ENCODE measurements around the gene GSG1.

GSG1 gene

GRCh38 chr12:13103391-13104033 lies at the start of gene GSG1:
Gene GSG1, minus strand, starts transcription at chr12:13103667. Its CDS starts 155 bp downstream, at chr12:13103512.
- FAIRE-seq = no peak

- no peak for FAIRE-seq
These were observed 49.7 kb upstream of the GSG1 start for GRCh38 chr12:13153180-13153579.

GRCh38 chr12:13152756-13153155 lies 49.3 kb upstream of the GSG1 start:
- peak; percentile 13 for FAIRE-seq

- FAIRE-seq = no peak
These were observed 48.8 kb upstream of the GSG1 start for GRCh38 chr12:13152281-13152680.

- FAIRE-seq = no peak
These were observed 45.9 kb upstream of the GSG1 start for GRCh38 chr12:13149411-13149810.

GRCh38 chr12:13148485-13148847 lies 45.0 kb upstream of the GSG1 start:
- FAIRE-seq = no peak

- no peak for FAIRE-seq
These were observed 44.4 kb upstream of the GSG1 start for GRCh38 chr12:13147688-13148484.

- FAIRE-seq = no peak
These were observed 43.0 kb upstream of the GSG1 start for GRCh38 chr12:13146336-13146938.

- no peak for FAIRE-seq
These were observed 40.9 kb upstream of the GSG1 start for GRCh38 chr12:13144266-13144828.

GRCh38 chr12:13142747-13143146 lies 39.3 kb upstream of the GSG1 start:
- FAIRE-seq = no peak

- FAIRE-seq = no peak
These were observed 38.2 kb upstream of the GSG1 start for GRCh38 chr12:13141686-13142085.

- FAIRE-seq = peak; percentile 100
These were observed 32.1 kb upstream of the GSG1 start for GRCh38 chr12:13135371-13136178.

- FAIRE-seq = no peak
These were observed 30.4 kb upstream of the GSG1 start for GRCh38 chr12:13133886-13134285.

- no peak for FAIRE-seq
These were observed 27.5 kb upstream of the GSG1 start for GRCh38 chr12:13130981-13131380.

- peak; percentile 100 for FAIRE-seq
These were observed 25.0 kb upstream of the GSG1 start for GRCh38 chr12:13128291-13128965.

GRCh38 chr12:13127444-13127843 lies 24.0 kb upstream of the GSG1 start:
- FAIRE-seq = no peak

- FAIRE-seq = no peak
These were observed 23.0 kb upstream of the GSG1 start for GRCh38 chr12:13126494-13126893.

- FAIRE-seq = no peak
These were observed 22.5 kb upstream of the GSG1 start for GRCh38 chr12:13125996-13126395.

- peak; percentile 97 for FAIRE-seq
These were observed 21.4 kb upstream of the GSG1 start for GRCh38 chr12:13124656-13125505.

- FAIRE-seq = no peak
These were observed 18.1 kb upstream of the GSG1 start for GRCh38 chr12:13121568-13121967.

- FAIRE-seq = peak; percentile 99
These were observed 16.9 kb upstream of the GSG1 start for GRCh38 chr12:13120413-13120812.

Measured in G401.6 (cell line).